ENCODE results near the gene POC5. TPM values are rescaled to one million over a fixed set of nuclear protein-coding genes. Genes with fewer than 3 reads are reported as not detected.

The POC5 gene
- total RNA-seq, 1 experiment from 2014 or later, result 22.4 TPM

- no peak for DNase-seq (ENCODE audit: low spot score)
- in situ Hi-C loops (cut with HindIII; ENCODE audit: low sequenced_read_pairs), result no loop called here
Measured at GRCh38 chr5:75627801-75628200, 89.4 kb downstream of the POC5 start.

- in situ Hi-C loops (cut with HindIII; ENCODE audit: low sequenced_read_pairs), result no loop called here
- DNase-seq (ENCODE audit: low spot score), result no peak
Measured at GRCh38 chr5:75626959-75627358, 90.3 kb downstream of the POC5 start.

Other genes with a start within 250 kb of the POC5 start
- gene CERT1, start 205.8 kb downstream of the POC5 start, total RNA-seq (2014; rRNA removed; shearing (Covaris generic)), result 49.4 and 52.5 TPM in 2 replicates
- 14.4 and 14.5 TPM in 2 replicates for gene POLK, start 205.5 kb downstream of the POC5 start, total RNA-seq (2014; rRNA removed; shearing (Covaris generic))
- gene ANKDD1B, start 106.0 kb downstream of the POC5 start, total RNA-seq (2014; rRNA removed; shearing (Covaris generic)), result not detected in 2 replicates

Data from G401 (cell line).